BLaER1 treated with 17β-estradiol and CSF1 and Interleukin-3, amounts not matched to agents 10 nM and 100 nM (cell line): ENCODE measurements around the gene RPS6KA4.

Experiments used
- H3K27ac ChIP-seq, 11 experiments: shearing (Covaris generic); formaldehyde crosslinking; 2 replicates each; pipeline ENCODE4 v1.8.1; 2022
- H3K27me3 ChIP-seq, 11 experiments: shearing (Covaris generic); formaldehyde crosslinking; 2 replicates each; pipeline ENCODE4 v1.8.1; 2022
- H3K36me3 ChIP-seq, 11 experiments: shearing (Covaris generic); formaldehyde crosslinking; 2 replicates each; pipeline ENCODE4 v1.8.1; 2022
- H3K4me1 ChIP-seq, 10 experiments: shearing (Covaris generic); formaldehyde crosslinking; 2 replicates each; pipeline ENCODE4 v1.8.1; 2022
- H3K4me2 ChIP-seq, 11 experiments: shearing (Covaris generic); formaldehyde crosslinking; 2 replicates each; pipeline ENCODE4 v1.8.1; 2022
- H3K4me3 ChIP-seq, 10 experiments: shearing (Covaris generic); formaldehyde crosslinking; 2 replicates each; pipeline ENCODE4 v1.8.1; 2022
- H3K9ac ChIP-seq, 11 experiments: shearing (Covaris generic); formaldehyde crosslinking; 2 replicates each; pipeline ENCODE4 v1.8.1; 2022
- H3K9me3 ChIP-seq, 11 experiments: shearing (Covaris generic); formaldehyde crosslinking; replicated peaks in 1 of 11; 2 replicates each; pipeline ENCODE4 v1.8.1; 2022
- H4K20me1 ChIP-seq, 11 experiments: shearing (Covaris generic); formaldehyde crosslinking; 2 replicates each; pipeline ENCODE4 v1.8.1; 2022
- Cebpa-rat ChIP-seq, 11 experiments: shearing (Covaris generic); IDR thresholded peaks; 2 replicates each; pipeline ENCODE4 v1.8.1; 2022

RPS6KA4 gene

DNA sequence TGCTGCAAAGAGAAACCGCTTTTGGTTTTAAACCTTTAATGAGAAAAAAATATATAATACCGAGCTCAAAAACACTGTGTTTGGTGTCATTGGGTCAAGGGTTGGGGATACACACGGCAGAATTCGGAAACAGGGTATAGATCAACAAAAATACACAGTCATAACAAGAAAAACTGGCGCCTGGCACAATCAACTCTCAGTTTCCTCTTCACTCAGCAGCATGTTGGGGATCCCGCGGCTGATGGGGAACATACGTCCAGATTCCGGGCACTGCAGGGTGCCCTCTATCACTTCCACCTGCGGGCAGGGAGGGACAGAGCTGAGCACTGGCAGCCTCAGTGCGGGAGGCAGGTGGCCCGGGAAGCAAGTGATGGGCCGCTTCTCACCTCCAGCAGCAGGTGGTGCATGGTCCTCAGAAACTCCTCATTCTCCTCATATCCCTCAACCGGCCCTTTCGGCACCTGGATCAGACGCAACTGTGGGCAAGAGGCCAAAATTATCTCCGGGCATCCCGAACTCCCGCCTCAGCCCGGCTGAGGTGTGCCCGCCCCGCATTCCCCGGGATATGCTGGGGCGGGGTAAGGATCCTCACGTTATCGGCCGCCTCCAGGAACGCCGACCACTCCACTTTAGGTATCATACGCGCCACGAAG, 42.2 kb upstream of the RPS6KA4 start:
- no peak for TF ChIP-seq Cebpa-rat (IDR thresholded peaks at IDR 0.05)

DNA sequence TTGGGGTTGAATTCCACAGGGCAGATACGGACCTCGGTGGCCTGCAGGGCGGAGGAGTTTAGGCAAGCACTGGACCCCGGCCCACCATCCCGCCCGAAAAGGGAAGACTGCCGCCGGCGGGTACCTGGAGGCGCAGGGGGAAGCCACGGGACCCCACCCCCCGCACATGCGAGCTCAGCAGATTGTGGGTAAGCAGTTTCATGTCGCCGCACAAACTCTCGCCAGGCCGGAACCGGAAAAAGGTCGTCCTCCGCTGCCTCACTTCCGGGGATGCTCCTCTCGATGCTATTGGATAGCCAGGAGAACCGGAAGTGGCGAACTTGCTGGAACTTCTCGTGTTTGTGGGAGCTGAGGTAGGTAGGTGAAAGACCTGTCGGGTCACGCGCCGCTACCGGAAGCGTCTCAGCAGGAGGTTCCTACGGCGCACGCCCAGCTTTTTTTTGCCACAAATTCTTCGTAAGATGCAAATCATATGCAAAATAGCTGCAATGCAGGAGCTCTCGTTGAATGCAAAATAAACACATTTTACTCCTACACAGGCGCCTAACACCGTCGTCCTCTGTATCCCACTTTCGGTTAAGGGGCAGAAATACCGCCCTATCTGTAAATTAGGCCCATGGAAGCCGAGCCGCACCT, 41.5 kb upstream of the RPS6KA4 start, which contains the start of gene TRMT112:
TSS of gene TRMT112 (minus strand) at position 235 of the 636 bp plus-strand sequence. CDS start at position 202, 33 bp downstream.
- no peak for TF ChIP-seq Cebpa-rat (IDR thresholded peaks at IDR 0.05)
- Histone ChIP-seq H4K20me1 (peaks cover 8 to 47% (median 40%) of the 10 kb centered on the region in 11 experiments; a peak in 20 of 22 replicates), H3K4me1 (peaks cover 24 to 66% (median 46%) of the 10 kb centered on the region in 10 experiments), H3K4me3 (peak within 1 kb of the TSS; percentile 73 to 92 (median 81)), H3K9ac (peak within 1 kb of the TSS; percentile 81 to 94 (median 85)), H3K9me3 (no peaks in the 10 kb centered on the region), H3K4me2 (peak within 1 kb of the TSS; percentile 86 to 97 (median 94)), H3K27ac (peak within 1 kb of the TSS; percentile 86 to 94 (median 89)), H3K27me3 (no peaks in the 10 kb centered on the region), H3K36me3 (peaks cover 38 to 66% (median 53%) of the 10 kb centered on the region in 11 experiments)

More for the DNA sequence above, 42.2 kb upstream of the RPS6KA4 start:
- Histone ChIP-seq H3K27me3 (no peaks in the 10 kb centered on the region), H3K36me3 (peaks cover 39 to 62% (median 55%) of the 10 kb centered on the region in 11 experiments), H3K4me2 (peak overlapping the region; percentile 86 to 97 (median 94)), H4K20me1 (peaks cover 8 to 53% (median 44%) of the 10 kb centered on the region in 11 experiments; a peak in 20 of 22 replicates), H3K27ac (peak overlapping the region; percentile 86 to 94 (median 89)), H3K4me1 (peaks cover 21 to 66% (median 44%) of the 10 kb centered on the region in 10 experiments), H3K4me3 (peak overlapping the region; percentile 73 to 92 (median 81)), H3K9me3 (no peaks in the 10 kb centered on the region), H3K9ac (peak overlapping the region; percentile 81 to 94 (median 85))

DNA sequence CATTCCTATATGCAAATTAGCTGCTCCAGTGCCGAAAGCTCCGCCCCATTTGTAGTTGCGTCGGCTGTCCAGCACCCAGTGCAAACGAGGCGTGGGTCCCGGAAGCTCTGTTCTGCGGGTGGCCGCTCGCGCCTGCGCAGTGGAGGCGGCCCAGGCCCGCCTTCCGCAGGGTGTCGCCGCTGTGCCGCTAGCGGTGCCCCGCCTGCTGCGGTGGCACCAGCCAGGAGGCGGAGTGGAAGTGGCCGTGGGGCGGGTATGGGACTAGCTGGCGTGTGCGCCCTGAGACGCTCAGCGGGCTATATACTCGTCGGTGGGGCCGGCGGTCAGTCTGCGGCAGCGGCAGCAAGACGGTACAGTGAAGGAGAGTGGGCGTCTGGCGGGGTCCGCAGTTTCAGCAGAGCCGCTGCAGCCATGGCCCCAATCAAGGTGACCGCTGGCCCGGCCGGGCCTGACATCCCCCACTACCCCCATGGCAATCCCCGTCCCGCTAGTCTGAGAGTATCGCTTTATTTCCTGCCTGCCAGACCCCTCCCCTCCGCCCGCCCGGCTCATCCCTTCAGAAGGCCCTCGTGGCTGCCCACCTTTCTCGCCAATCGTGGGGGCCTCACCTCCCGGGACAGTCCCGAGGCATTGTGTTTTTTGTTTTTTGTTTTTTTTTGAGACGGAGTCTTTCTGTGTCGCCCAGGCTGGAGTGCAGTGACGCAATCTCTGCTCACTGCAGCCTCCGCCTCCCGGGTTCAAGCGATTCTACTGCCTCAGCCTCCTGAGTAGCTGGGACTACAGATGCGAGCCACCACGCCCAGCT, 40.8 kb upstream of the RPS6KA4 start, which contains the start of gene PRDX5:
TSS of gene PRDX5 (plus strand) at position 161 of the 805 bp plus-strand sequence. CDS start at position 256, 95 bp downstream.
- H3K4me3 ChIP-seq = peak within 1 kb of the TSS; percentile 73 to 92 (median 81)
- no peaks in the 10 kb centered on the region for H3K9me3 ChIP-seq
- no peaks in the 10 kb centered on the region for H3K27me3 ChIP-seq
- H4K20me1 ChIP-seq = peaks cover 8 to 40% (median 33%) of the 10 kb centered on the region in 11 experiments; a peak in 19 of 22 replicates
- peaks cover 33 to 62% (median 47%) of the 10 kb centered on the region in 11 experiments for H3K36me3 ChIP-seq
- peak within 1 kb of the TSS; percentile 86 to 97 (median 94) for H3K4me2 ChIP-seq
- H3K9ac ChIP-seq = peak within 1 kb of the TSS; percentile 81 to 94 (median 85)
- TF ChIP-seq Cebpa-rat (IDR thresholded peaks at IDR 0.05) = peak in 8 of 11 experiments; percentile 25 to 76 (median 49); a peak in 9 of 22 replicates
- peaks cover 31 to 66% (median 44%) of the 10 kb centered on the region in 10 experiments for H3K4me1 ChIP-seq
- peak within 1 kb of the TSS; percentile 86 to 94 (median 89) for H3K27ac ChIP-seq

DNA sequence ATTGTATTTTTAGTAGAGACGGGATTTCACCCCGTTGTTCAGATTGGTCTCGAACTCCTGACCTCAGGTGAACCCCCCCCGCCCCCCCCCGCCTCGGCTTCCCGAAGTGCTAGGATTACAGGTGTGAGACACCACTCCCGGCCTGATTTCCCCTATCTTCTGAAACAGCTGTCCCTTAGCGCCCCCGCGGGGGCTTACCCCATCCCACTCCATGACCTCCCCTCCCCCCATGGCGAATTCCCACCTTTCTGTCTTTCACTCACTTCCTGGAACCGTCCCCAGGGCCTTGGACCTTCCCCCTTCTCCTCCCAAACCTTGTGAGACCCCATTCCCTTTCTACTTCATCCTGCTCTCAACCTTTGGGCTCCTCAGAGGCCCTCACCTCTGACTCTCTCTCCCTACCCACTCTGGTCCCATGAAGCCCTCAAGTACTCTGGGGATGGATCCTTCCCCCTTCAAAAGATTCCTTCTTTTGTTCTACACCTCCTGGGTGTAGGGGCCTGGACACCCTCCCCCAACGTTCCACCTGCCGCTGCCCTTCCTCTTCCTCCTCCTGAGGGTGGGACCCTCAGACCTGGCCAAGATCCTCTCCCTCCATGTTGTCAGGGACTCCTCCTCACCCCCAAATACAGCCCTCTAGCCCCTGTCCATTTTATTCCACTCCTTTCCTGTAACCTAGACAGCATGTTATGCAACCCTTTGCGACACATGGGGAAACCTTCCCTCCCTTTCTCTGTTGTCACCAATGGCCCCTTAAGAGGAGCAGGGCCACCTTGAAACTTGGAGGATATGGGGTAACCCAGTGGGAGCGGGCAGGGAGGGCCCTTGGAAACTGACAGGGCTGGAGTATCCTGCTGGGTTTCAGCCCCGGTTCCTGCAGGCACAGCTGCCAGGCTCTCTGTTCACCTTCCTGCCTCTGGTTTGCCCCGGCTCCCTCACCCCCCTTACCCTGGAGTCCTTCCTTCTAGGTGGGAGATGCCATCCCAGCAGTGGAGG, 39.9 kb upstream of the RPS6KA4 start:
- H3K36me3 ChIP-seq = peaks cover 24 to 53% (median 39%) of the 10 kb centered on the region in 11 experiments
- peak overlapping the region; percentile 81 to 94 (median 85) for H3K9ac ChIP-seq
- H3K27ac ChIP-seq = peak overlapping the region; percentile 35 to 94 (median 88); a peak in 21 of 22 replicates
- peaks cover 37 to 66% (median 46%) of the 10 kb centered on the region in 10 experiments for H3K4me1 ChIP-seq
- no peaks in the 10 kb centered on the region for H3K27me3 ChIP-seq
- TF ChIP-seq Cebpa-rat (IDR thresholded peaks at IDR 0.05) = peak in 4 of 11 experiments; percentile 14 to 65 (median 38); a peak in 4 of 22 replicates
- peaks cover 1 to 31% (median 24%) of the 10 kb centered on the region in 11 experiments; a peak in 18 of 22 replicates for H4K20me1 ChIP-seq
- H3K9me3 ChIP-seq = no peaks in the 10 kb centered on the region
- H3K4me2 ChIP-seq = peak overlapping the region; percentile 86 to 97 (median 94)
- H3K4me3 ChIP-seq = peak overlapping the region; percentile 73 to 92 (median 81)

DNA sequence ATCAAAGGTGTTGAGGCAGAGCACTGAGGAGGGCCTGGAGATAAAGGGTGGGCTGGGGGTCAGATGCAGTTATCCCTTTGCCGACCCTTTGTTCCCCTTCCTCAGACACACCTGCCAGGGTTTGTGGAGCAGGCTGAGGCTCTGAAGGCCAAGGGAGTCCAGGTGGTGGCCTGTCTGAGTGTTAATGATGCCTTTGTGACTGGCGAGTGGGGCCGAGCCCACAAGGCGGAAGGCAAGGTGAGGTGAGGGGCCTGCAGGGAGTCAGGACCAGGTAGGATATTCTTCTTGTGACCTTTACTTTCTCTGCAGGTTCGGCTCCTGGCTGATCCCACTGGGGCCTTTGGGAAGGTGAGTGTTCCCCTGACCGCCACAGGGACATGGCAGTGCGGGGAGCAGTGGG, 38.4 kb upstream of the RPS6KA4 start:
- Histone ChIP-seq H3K4me2 (0 out of 22 replicates have a peak overlapping the region, but pooled peaks of 1 of the 11 experiments have one; percentile 96), H3K27ac (peak overlapping the region in 1 of 11 experiments; percentile 38; a peak in 1 of 22 replicates), H3K36me3 (peaks cover 9 to 38% (median 24%) of the 10 kb centered on the region in 11 experiments), H4K20me1 (peaks cover 0 to 16% (median 9%) of the 10 kb centered on the region in 11 experiments; a peak in 14 of 22 replicates), H3K4me1 (peaks cover 24 to 53% (median 42%) of the 10 kb centered on the region in 10 experiments), H3K4me3 (no peak overlapping the region), H3K9ac (0 out of 22 replicates have a peak overlapping the region, but pooled peaks of 2 of the 11 experiments have one; percentile 13 to 19), H3K27me3 (no peaks in the 10 kb centered on the region), H3K9me3 (no peaks in the 10 kb centered on the region)
- TF ChIP-seq Cebpa-rat (IDR thresholded peaks at IDR 0.05) = no peak

DNA sequence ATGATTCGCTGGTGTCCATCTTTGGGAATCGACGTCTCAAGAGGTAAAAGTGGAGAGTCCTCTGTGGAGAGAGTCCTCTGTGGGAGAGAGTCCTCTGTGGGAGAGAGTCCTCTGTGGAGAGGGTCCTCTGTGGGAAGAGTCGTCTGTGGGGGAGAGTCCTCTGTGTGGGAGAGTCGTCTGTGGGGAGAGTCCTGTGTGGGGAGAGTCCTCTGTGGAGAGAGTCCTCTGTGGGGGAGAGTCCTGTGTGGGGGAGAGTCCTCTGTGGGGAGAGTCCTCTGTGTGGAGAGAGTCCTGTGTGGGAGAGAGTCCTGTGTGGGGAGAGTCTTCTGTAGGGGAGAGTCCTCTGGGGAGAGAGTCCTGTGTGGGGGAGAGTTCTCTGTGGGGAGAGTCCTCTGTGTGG, 37.9 kb upstream of the RPS6KA4 start:
- Histone ChIP-seq H3K4me2 (no peak overlapping the region), H3K4me1 (peaks cover 19 to 48% (median 38%) of the 10 kb centered on the region in 10 experiments), H3K4me3 (no peak overlapping the region), H3K9ac (peak overlapping the region in 6 of 11 experiments; percentile 10 to 29 (median 18); a peak in 1 of 22 replicates), H3K27ac (peak overlapping the region in 4 of 11 experiments; percentile 1 to 38 (median 16); a peak in 3 of 22 replicates), H3K36me3 (peaks cover 5 to 34% (median 19%) of the 10 kb centered on the region in 11 experiments; a peak in 21 of 22 replicates), H4K20me1 (peaks cover 0 to 11% (median 5%) of the 10 kb centered on the region in 11 experiments; a peak in 11 of 22 replicates), H3K27me3 (no peaks in the 10 kb centered on the region), H3K9me3 (no peaks in the 10 kb centered on the region)
- TF ChIP-seq Cebpa-rat (IDR thresholded peaks at IDR 0.05) = no peak

DNA sequence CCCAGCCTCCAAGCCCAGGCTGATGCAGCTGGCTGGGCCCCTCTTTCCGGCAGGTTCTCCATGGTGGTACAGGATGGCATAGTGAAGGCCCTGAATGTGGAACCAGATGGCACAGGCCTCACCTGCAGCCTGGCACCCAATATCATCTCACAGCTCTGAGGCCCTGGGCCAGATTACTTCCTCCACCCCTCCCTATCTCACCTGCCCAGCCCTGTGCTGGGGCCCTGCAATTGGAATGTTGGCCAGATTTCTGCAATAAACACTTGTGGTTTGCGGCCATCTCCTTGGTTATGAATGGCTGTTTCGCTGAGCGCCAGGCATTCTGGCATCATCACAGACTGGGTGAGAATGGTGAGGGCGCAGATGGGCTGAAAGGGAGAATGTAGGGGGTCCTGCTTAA, 37.4 kb upstream of the RPS6KA4 start:
- Histone ChIP-seq H3K9ac (peak overlapping the region in 3 of 11 experiments; percentile 10 to 28 (median 17); a peak in 2 of 22 replicates), H4K20me1 (peaks cover 0 to 6% (median 0%) of the 10 kb centered on the region in 11 experiments; a peak in 5 of 22 replicates), H3K27me3 (no peaks in the 10 kb centered on the region), H3K36me3 (peaks cover 0 to 30% (median 14%) of the 10 kb centered on the region in 11 experiments; a peak in 17 of 22 replicates), H3K4me2 (no peak overlapping the region), H3K4me1 (peaks cover 14 to 43% (median 33%) of the 10 kb centered on the region in 10 experiments), H3K9me3 (no peaks in the 10 kb centered on the region), H3K4me3 (no peak overlapping the region), H3K27ac (peak overlapping the region in 4 of 11 experiments; percentile 1 to 38 (median 16); a peak in 2 of 22 replicates)
- no peak for TF ChIP-seq Cebpa-rat (IDR thresholded peaks at IDR 0.05)
